ENCODE measurements around the gene CPNE5.
A peak's percentile ranks its signal among the peaks of the same experiment; 100 is the strongest.

CPNE5 gene

GRCh38 chr6:36779227-36779626, 60.0 kb downstream of the CPNE5 start:
- H3K27me3 ChIP-seq (ENCODE audit: low read depth), result no peaks in the 10 kb centered on the region
- no peaks in the 10 kb centered on the region for H3K9me3 ChIP-seq
- H3K4me3 ChIP-seq, result no peak overlapping the region
- in situ Hi-C loops (cut with MboI; ENCODE audit: low sequenced_read_pairs), result no loop called here
- peaks cover 13% of the 10 kb centered on the region for H3K4me1 ChIP-seq
- no peaks in the 10 kb centered on the region for H3K36me3 ChIP-seq (replicated peaks)
- DNase-seq (ENCODE audit: low spot score in 2 of 2), result no peak

GRCh38 chr6:36777801-36778200, 61.4 kb downstream of the CPNE5 start:
- peak; percentile 13 to 43 for DNase-seq (ENCODE audit: low spot score in 2 of 2)
- in situ Hi-C loops (cut with MboI; ENCODE audit: low sequenced_read_pairs), result no loop called here
- Histone ChIP-seq H3K4me3 (no peak overlapping the region), H3K36me3 (replicated peaks) (no peaks in the 10 kb centered on the region), H3K27me3 (ENCODE audit: low read depth) (no peaks in the 10 kb centered on the region), H3K4me1 (peaks cover 13% of the 10 kb centered on the region), H3K9me3 (no peaks in the 10 kb centered on the region)

- Histone ChIP-seq H3K4me3 (no peak overlapping the region), H3K27me3 (ENCODE audit: low read depth) (no peaks in the 10 kb centered on the region), H3K36me3 (replicated peaks) (no peaks in the 10 kb centered on the region), H3K9me3 (no peaks in the 10 kb centered on the region), H3K4me1 (peaks cover 13% of the 10 kb centered on the region)
- DNase-seq (ENCODE audit: low spot score in 2 of 2), result no peak
- in situ Hi-C loops (cut with MboI; ENCODE audit: low sequenced_read_pairs), result no loop called here
Measured at GRCh38 chr6:36776167-36776566, 63.1 kb downstream of the CPNE5 start.

GRCh38 chr6:36774331-36774730, 64.9 kb downstream of the CPNE5 start:
- Histone ChIP-seq H3K9me3 (no peaks in the 10 kb centered on the region), H3K36me3 (replicated peaks) (no peaks in the 10 kb centered on the region), H3K4me3 (no peak overlapping the region), H3K27me3 (ENCODE audit: low read depth) (no peaks in the 10 kb centered on the region), H3K4me1 (peaks cover 13% of the 10 kb centered on the region)
- DNase-seq (ENCODE audit: low spot score in 2 of 2), result no peak
- in situ Hi-C loops (cut with MboI; ENCODE audit: low sequenced_read_pairs), result no loop called here

GRCh38 chr6:36772397-36772796, 66.8 kb downstream of the CPNE5 start:
- in situ Hi-C loops (cut with MboI; ENCODE audit: low sequenced_read_pairs), result no loop called here
- H3K9me3 ChIP-seq, result no peaks in the 10 kb centered on the region
- H3K4me3 ChIP-seq, result no peak overlapping the region
- no peaks in the 10 kb centered on the region for H3K27me3 ChIP-seq (ENCODE audit: low read depth)
- DNase-seq (ENCODE audit: low spot score in 2 of 2), result no peak
- H3K36me3 ChIP-seq (replicated peaks), result no peaks in the 10 kb centered on the region
- peaks cover 6% of the 10 kb centered on the region for H3K4me1 ChIP-seq

GRCh38 chr6:36771145-36771544, 68.1 kb downstream of the CPNE5 start:
- in situ Hi-C loops (cut with MboI; ENCODE audit: low sequenced_read_pairs), result no loop called here
- no peak for DNase-seq (ENCODE audit: low spot score in 2 of 2)
- Histone ChIP-seq H3K36me3 (replicated peaks) (no peaks in the 10 kb centered on the region), H3K9me3 (no peaks in the 10 kb centered on the region), H3K27me3 (ENCODE audit: low read depth) (no peaks in the 10 kb centered on the region), H3K4me3 (no peak overlapping the region), H3K4me1 (no peaks in the 10 kb centered on the region)

GRCh38 chr6:36769676-36770499, 69.4 kb downstream of the CPNE5 start:
- no peaks in the 10 kb centered on the region for H3K9me3 ChIP-seq
- H3K4me1 ChIP-seq, result no peaks in the 10 kb centered on the region
- in situ Hi-C loops (cut with MboI; ENCODE audit: low sequenced_read_pairs), result loop anchor here (5.0 kb wide), 3 partner anchors 82 to 437 kb away; no protein-coding TSS in a partner anchor
- H3K36me3 ChIP-seq (replicated peaks), result no peaks in the 10 kb centered on the region
- H3K27me3 ChIP-seq (ENCODE audit: low read depth), result no peaks in the 10 kb centered on the region
- no peak for DNase-seq (ENCODE audit: low spot score in 2 of 2)
- no peak overlapping the region for H3K4me3 ChIP-seq

- Histone ChIP-seq H3K4me1 (no peaks in the 10 kb centered on the region), H3K27me3 (ENCODE audit: low read depth) (no peaks in the 10 kb centered on the region), H3K4me3 (no peak overlapping the region), H3K36me3 (replicated peaks) (no peaks in the 10 kb centered on the region), H3K9me3 (no peaks in the 10 kb centered on the region)
- DNase-seq (ENCODE audit: low spot score in 2 of 2), result no peak
- in situ Hi-C loops (cut with MboI; ENCODE audit: low sequenced_read_pairs), result loop anchor here (5.0 kb wide), 3 partner anchors 83 to 438 kb away; no protein-coding TSS in a partner anchor
Measured at GRCh38 chr6:36769183-36769675, 70.0 kb downstream of the CPNE5 start.

- DNase-seq (ENCODE audit: low spot score in 2 of 2), result no peak
- no peaks in the 10 kb centered on the region for H3K4me1 ChIP-seq
- no peaks in the 10 kb centered on the region for H3K36me3 ChIP-seq (replicated peaks)
- in situ Hi-C loops (cut with MboI; ENCODE audit: low sequenced_read_pairs), result loop anchor here (5.0 kb wide), 3 partner anchors 86 to 441 kb away; no protein-coding TSS in a partner anchor
- H3K4me3 ChIP-seq, result no peak overlapping the region
- H3K9me3 ChIP-seq, result no peaks in the 10 kb centered on the region
- no peaks in the 10 kb centered on the region for H3K27me3 ChIP-seq (ENCODE audit: low read depth)
Measured at GRCh38 chr6:36766399-36766945, 72.8 kb downstream of the CPNE5 start.

GRCh38 chr6:36765594-36766398, 73.4 kb downstream of the CPNE5 start:
- Histone ChIP-seq H3K4me1 (no peaks in the 10 kb centered on the region), H3K4me3 (no peak overlapping the region), H3K27me3 (ENCODE audit: low read depth) (no peaks in the 10 kb centered on the region), H3K9me3 (no peaks in the 10 kb centered on the region), H3K36me3 (replicated peaks) (no peaks in the 10 kb centered on the region)
- peak; percentile 60 to 90 for DNase-seq (ENCODE audit: low spot score in 2 of 2)
- in situ Hi-C loops (cut with MboI; ENCODE audit: low sequenced_read_pairs), result loop anchor here (5.0 kb wide), 3 partner anchors 87 to 442 kb away; no protein-coding TSS in a partner anchor

- Histone ChIP-seq H3K27me3 (ENCODE audit: low read depth) (no peaks in the 10 kb centered on the region), H3K4me3 (no peak overlapping the region), H3K36me3 (replicated peaks) (no peaks in the 10 kb centered on the region), H3K4me1 (no peaks in the 10 kb centered on the region), H3K9me3 (no peaks in the 10 kb centered on the region)
- no peak for DNase-seq (ENCODE audit: low spot score in 2 of 2)
- in situ Hi-C loops (cut with MboI; ENCODE audit: low sequenced_read_pairs), result loop anchor here (5.0 kb wide), 3 partner anchors 87 to 442 kb away; no protein-coding TSS in a partner anchor
Measured at GRCh38 chr6:36765190-36765589, 74.1 kb downstream of the CPNE5 start.

- in situ Hi-C loops (cut with MboI; ENCODE audit: low sequenced_read_pairs), result no loop called here
- Histone ChIP-seq H3K36me3 (replicated peaks) (no peaks in the 10 kb centered on the region), H3K4me1 (no peaks in the 10 kb centered on the region), H3K27me3 (ENCODE audit: low read depth) (no peaks in the 10 kb centered on the region), H3K4me3 (no peak overlapping the region), H3K9me3 (no peaks in the 10 kb centered on the region)
- DNase-seq (ENCODE audit: low spot score in 2 of 2), result no peak
Measured at GRCh38 chr6:36762123-36762522, 77.1 kb downstream of the CPNE5 start.

GRCh38 chr6:36760685-36761435, 78.4 kb downstream of the CPNE5 start:
- in situ Hi-C loops (cut with MboI; ENCODE audit: low sequenced_read_pairs), result no loop called here

More at GRCh38 chr6:36760685-36761435, 78.4 kb downstream of the CPNE5 start:
- no peak for DNase-seq (ENCODE audit: low spot score in 2 of 2)
- Histone ChIP-seq H3K36me3 (replicated peaks) (no peaks in the 10 kb centered on the region), H3K4me3 (no peak overlapping the region), H3K27me3 (ENCODE audit: low read depth) (no peaks in the 10 kb centered on the region), H3K4me1 (no peaks in the 10 kb centered on the region), H3K9me3 (no peaks in the 10 kb centered on the region)
